ENCODE measurements around the gene VTI1A.

The VTI1A gene

DNA sequence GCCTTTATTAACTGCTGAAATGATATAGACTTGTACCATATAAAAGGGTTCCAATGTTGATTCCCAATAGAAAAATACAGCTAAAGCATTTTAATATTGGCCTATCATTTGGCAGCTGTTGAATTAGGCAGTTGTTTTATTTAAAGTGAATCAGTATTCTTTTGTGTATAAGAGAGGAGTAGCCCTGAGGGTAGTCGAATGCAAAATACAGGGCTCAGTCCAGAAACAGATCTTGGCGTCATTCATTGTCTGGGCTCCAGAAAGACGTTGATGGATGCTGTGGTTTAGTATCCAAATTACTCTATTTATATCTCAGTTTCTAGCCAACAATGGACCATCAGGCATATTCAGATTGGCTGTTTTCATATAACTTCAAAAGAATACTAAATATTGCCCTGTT lies 193.6 kb downstream of the VTI1A start:
- no peaks in the 10 kb centered on the region for H3K36me3 ChIP-seq (ENCODE audit: insufficient read depth, low read length)
- no peak overlapping the region for H3K9ac ChIP-seq (ENCODE audit: low read depth, low read length)
- no peaks in the 10 kb centered on the region for H3K9me3 ChIP-seq (ENCODE audit: insufficient read depth, low read depth, low read length)
- peaks cover 11% of the 10 kb centered on the region for H3K4me1 ChIP-seq (ENCODE audit: insufficient read depth, low read length)
- no peak overlapping the region for H3K27ac ChIP-seq (ENCODE audit: low read depth, low read length)
- no peaks in the 10 kb centered on the region for H3K27me3 ChIP-seq (ENCODE audit: insufficient read depth, low read length)
- H3K4me3 ChIP-seq (ENCODE audit: low read length), result no peak overlapping the region
- WGBS, result 88% methylated on average over 3 of the region's 3 CpGs

DNA sequence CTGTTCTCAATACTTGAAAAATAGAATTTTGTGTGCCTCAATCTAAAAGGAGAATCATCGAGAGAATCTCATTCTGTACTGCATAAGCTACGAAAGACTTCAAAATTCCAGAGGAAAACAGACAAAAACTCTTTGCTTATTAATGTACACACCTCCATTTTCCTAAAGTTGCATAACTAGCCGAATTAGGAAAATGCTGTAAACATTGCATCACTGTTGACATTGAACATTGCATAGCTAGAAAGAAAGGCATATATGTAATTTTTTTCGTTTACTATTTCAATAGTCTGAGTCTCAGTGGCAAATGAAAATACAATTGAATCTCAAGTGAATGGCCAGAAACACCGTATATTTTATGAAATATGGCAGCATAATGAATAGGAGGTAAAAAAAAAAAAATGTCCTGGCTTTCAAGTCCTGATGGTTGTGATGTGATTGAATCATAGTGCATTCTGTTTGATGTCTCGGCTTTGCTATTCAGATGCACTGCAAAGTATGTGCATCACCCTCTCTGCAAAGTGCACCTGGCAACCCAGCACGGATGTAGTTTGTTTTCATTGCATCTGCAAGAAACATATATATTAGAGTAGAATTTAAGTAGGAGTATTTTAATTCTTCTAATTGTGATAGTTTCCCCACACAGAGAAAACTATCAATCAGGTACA lies 196.7 kb downstream of the VTI1A start:
- WGBS, result 97% methylated on average over 7 of the region's 7 CpGs
- no peaks in the 10 kb centered on the region for H3K36me3 ChIP-seq (ENCODE audit: insufficient read depth, low read length)
- H3K27me3 ChIP-seq (ENCODE audit: insufficient read depth, low read length), result no peaks in the 10 kb centered on the region
- H3K9ac ChIP-seq (ENCODE audit: low read depth, low read length), result no peak overlapping the region
- H3K4me1 ChIP-seq (ENCODE audit: insufficient read depth, low read length), result peaks cover 8% of the 10 kb centered on the region
- H3K27ac ChIP-seq (ENCODE audit: low read depth, low read length), result no peak overlapping the region
- H3K4me3 ChIP-seq (ENCODE audit: low read length), result no peak overlapping the region
- H3K9me3 ChIP-seq (ENCODE audit: insufficient read depth, low read depth, low read length), result no peaks in the 10 kb centered on the region

DNA sequence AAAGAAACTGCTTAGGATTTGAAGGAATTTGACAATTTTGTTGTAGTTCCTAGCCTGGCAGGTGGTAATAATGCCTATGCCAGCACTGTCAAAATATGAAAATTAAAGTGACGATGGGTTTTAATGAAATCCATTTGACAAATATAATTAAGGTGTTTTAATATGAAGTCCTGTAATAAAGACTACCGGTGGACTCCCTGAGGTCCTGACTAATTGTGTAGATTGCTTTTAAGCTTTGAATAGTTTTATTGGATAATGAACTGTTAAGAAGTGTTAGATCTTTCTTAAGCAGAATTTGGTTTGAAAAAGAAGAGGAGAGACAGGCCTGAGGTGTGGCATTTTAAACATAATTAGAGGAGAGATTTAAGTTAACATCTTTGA lies 197.2 kb downstream of the VTI1A start:
- Histone ChIP-seq H3K36me3 (ENCODE audit: insufficient read depth, low read length) (no peaks in the 10 kb centered on the region), H3K4me1 (ENCODE audit: insufficient read depth, low read length) (peaks cover 8% of the 10 kb centered on the region), H3K27me3 (ENCODE audit: insufficient read depth, low read length) (no peaks in the 10 kb centered on the region), H3K4me3 (ENCODE audit: low read length) (no peak overlapping the region), H3K9ac (ENCODE audit: low read depth, low read length) (no peak overlapping the region), H3K27ac (ENCODE audit: low read depth, low read length) (no peak overlapping the region), H3K9me3 (ENCODE audit: insufficient read depth, low read depth, low read length) (no peaks in the 10 kb centered on the region)
- WGBS, result 87% methylated on average over 2 of the region's 2 CpGs

DNA sequence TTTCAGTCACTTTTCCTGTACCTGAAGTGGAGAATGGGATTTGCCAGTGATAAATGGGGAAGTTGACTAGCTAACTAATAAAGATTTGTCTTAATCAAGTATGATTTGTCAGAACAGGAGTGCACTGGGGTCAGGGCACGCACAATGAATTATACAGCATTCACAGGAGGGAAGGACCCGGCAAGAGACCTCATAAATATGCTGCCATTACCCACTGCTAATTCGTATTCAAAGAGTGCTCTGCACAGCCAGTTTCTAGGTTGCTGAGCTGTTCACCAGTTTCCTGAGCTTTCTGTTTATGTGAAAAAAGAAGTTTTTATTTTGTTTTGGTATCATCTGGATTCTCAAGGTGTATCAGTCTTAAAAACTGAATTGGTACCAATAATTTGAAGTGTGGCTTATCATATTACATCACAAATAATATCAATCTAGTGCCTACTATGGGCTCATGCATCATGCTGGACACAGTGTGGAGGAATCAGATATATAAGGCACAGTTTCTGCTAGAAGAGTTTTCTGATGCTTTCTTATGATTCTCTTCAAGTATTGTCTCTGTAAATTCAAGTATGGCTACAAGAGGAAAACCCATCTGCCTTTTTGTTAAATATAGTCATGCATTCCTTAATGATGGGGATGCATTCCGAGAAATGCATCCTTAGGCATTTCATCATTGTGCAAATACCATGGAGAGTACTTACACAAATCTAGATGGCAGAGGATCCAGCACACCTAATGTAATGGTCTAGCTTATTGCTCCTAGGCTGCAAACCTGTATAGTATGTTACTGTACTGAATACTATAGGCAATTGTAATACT lies 202.2 kb downstream of the VTI1A start:
- Histone ChIP-seq H3K9ac (ENCODE audit: low read depth, low read length) (no peak overlapping the region), H3K27me3 (ENCODE audit: insufficient read depth, low read length) (no peaks in the 10 kb centered on the region), H3K36me3 (ENCODE audit: insufficient read depth, low read length) (no peaks in the 10 kb centered on the region), H3K4me1 (ENCODE audit: insufficient read depth, low read length) (peaks cover 18% of the 10 kb centered on the region), H3K4me3 (ENCODE audit: low read length) (no peak overlapping the region), H3K9me3 (ENCODE audit: insufficient read depth, low read depth, low read length) (no peaks in the 10 kb centered on the region), H3K27ac (ENCODE audit: low read depth, low read length) (no peak overlapping the region)
- 74% methylated on average over 4 of the region's 4 CpGs for WGBS

DNA sequence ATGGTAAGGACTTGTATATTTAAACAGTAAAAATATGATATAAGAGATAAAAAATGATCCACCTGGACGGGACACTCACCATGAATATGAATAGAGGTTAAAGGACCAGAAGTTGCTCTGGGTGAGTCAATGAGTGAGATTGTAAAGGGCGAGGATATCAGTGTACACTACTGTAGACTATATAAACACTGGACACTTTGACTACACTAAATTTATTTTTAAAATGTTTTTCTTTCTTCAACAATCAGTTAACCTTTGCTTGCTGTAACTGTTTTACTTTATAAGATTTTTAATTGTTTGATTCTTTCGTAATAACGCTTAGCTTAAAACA lies 202.8 kb downstream of the VTI1A start:
- Histone ChIP-seq H3K27me3 (ENCODE audit: insufficient read depth, low read length) (no peaks in the 10 kb centered on the region), H3K36me3 (ENCODE audit: insufficient read depth, low read length) (no peaks in the 10 kb centered on the region), H3K4me1 (ENCODE audit: insufficient read depth, low read length) (peaks cover 18% of the 10 kb centered on the region), H3K27ac (ENCODE audit: low read depth, low read length) (no peak overlapping the region), H3K9ac (ENCODE audit: low read depth, low read length) (no peak overlapping the region), H3K9me3 (ENCODE audit: insufficient read depth, low read depth, low read length) (no peaks in the 10 kb centered on the region), H3K4me3 (ENCODE audit: low read length) (no peak overlapping the region)
- 100% methylated on average over 4 of the region's 4 CpGs for WGBS

DNA sequence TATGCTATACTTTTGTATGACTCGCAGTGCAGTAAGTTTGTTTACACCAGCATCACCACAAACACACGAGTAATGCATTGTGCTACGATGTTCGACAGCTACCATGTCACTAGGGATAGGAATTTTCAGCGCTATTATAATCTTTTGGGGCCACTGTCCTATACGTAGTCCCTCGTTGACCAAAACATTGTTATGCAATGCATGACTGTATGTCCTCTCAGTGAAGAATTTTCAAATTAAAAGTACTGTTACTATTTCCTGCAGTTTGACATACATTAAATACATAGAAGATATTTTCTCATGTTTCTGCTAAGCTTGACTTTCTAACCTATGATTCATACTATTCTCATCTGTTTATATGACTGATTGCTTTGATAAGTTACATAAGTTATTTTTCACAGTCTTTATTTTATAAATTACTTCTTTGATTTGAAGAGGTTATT lies 203.6 kb downstream of the VTI1A start:
- no peaks in the 10 kb centered on the region for H3K27me3 ChIP-seq (ENCODE audit: insufficient read depth, low read length)
- H3K27ac ChIP-seq (ENCODE audit: low read depth, low read length), result no peak overlapping the region
- 98% methylated on average over 7 of the region's 7 CpGs for WGBS
- H3K4me1 ChIP-seq (ENCODE audit: insufficient read depth, low read length), result peaks cover 18% of the 10 kb centered on the region
- no peak overlapping the region for H3K4me3 ChIP-seq (ENCODE audit: low read length)
- H3K36me3 ChIP-seq (ENCODE audit: insufficient read depth, low read length), result no peaks in the 10 kb centered on the region
- no peaks in the 10 kb centered on the region for H3K9me3 ChIP-seq (ENCODE audit: insufficient read depth, low read depth, low read length)
- H3K9ac ChIP-seq (ENCODE audit: low read depth, low read length), result no peak overlapping the region

DNA sequence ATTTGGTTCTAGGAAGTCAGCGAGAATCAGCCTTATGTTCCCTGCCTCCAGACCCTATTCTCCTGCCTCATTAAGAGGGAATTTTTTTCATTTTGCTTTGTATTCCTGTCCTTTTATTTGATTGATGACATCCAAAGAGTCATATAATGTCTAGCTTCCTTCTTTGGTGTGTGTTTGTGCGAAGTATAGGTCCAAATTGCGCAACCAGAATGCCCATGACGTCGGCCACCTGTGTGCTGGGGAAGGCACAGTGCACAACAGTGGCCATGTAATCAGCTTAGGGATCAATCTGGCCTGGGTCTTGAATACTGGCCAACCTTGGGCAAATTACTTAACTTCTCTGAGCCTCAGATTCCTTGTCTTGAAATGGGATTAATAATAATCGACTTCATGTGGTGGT lies 206.2 kb downstream of the VTI1A start:
- no peaks in the 10 kb centered on the region for H3K36me3 ChIP-seq (ENCODE audit: insufficient read depth, low read length)
- H3K27me3 ChIP-seq (ENCODE audit: insufficient read depth, low read length), result no peaks in the 10 kb centered on the region
- H3K9ac ChIP-seq (ENCODE audit: low read depth, low read length), result no peak overlapping the region
- no peak overlapping the region for H3K27ac ChIP-seq (ENCODE audit: low read depth, low read length)
- H3K4me3 ChIP-seq (ENCODE audit: low read length), result no peak overlapping the region
- WGBS, result 95% methylated on average over 6 of the region's 6 CpGs
- no peaks in the 10 kb centered on the region for H3K9me3 ChIP-seq (ENCODE audit: insufficient read depth, low read depth, low read length)
- H3K4me1 ChIP-seq (ENCODE audit: insufficient read depth, low read length), result peaks cover 18% of the 10 kb centered on the region

DNA sequence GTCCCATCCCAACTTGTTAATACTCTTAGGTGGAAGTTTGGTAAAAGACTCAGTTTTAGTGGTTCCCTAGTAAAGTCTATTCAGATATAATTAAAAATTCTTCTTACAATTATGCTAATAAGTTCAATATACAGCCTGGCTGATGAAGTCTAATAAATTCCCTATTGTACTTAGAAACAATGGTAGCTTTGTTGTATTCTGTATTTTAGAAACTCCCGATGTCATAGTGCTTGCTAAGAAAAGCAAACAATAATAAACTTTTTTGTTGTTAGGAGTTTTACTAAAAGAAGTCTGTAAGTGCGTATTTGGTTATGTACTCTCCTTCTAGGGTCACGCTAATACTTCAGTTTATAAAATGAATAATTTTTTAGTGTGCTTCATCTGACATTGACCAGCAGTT lies 206.8 kb downstream of the VTI1A start:
- Histone ChIP-seq H3K36me3 (ENCODE audit: insufficient read depth, low read length) (no peaks in the 10 kb centered on the region), H3K9me3 (ENCODE audit: insufficient read depth, low read depth, low read length) (no peaks in the 10 kb centered on the region), H3K4me1 (ENCODE audit: insufficient read depth, low read length) (peaks cover 18% of the 10 kb centered on the region), H3K9ac (ENCODE audit: low read depth, low read length) (no peak overlapping the region), H3K4me3 (ENCODE audit: low read length) (no peak overlapping the region), H3K27ac (ENCODE audit: low read depth, low read length) (no peak overlapping the region), H3K27me3 (ENCODE audit: insufficient read depth, low read length) (no peaks in the 10 kb centered on the region)
- 96% methylated on average over 3 of the region's 3 CpGs for WGBS

DNA sequence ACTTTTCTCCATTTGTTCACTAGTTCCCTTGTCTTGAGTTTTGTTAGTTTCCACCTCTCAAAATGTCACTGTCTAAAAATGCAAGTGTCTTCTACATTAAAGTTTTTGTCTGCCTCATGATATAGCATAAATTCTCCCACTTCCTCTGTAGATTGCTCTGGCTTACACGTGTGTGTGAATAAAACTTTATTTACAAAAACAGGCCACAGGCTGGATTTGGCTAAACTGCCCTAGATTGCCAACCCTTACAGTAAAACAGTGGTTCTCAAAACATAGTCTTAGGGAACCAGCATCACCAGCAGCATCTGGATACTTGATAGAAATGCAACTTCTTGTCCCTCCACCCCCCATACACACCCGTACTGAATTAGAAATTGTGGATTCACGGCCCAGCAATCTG lies 207.8 kb downstream of the VTI1A start:
- H3K9me3 ChIP-seq (ENCODE audit: insufficient read depth, low read depth, low read length), result no peaks in the 10 kb centered on the region
- H3K9ac ChIP-seq (ENCODE audit: low read depth, low read length), result no peak overlapping the region
- no peak overlapping the region for H3K27ac ChIP-seq (ENCODE audit: low read depth, low read length)
- no peak overlapping the region for H3K4me3 ChIP-seq (ENCODE audit: low read length)
- WGBS, result 93% methylated on average over 3 of the region's 3 CpGs
- peaks cover 20% of the 10 kb centered on the region for H3K4me1 ChIP-seq (ENCODE audit: insufficient read depth, low read length)
- H3K27me3 ChIP-seq (ENCODE audit: insufficient read depth, low read length), result no peaks in the 10 kb centered on the region
- no peaks in the 10 kb centered on the region for H3K36me3 ChIP-seq (ENCODE audit: insufficient read depth, low read length)

DNA sequence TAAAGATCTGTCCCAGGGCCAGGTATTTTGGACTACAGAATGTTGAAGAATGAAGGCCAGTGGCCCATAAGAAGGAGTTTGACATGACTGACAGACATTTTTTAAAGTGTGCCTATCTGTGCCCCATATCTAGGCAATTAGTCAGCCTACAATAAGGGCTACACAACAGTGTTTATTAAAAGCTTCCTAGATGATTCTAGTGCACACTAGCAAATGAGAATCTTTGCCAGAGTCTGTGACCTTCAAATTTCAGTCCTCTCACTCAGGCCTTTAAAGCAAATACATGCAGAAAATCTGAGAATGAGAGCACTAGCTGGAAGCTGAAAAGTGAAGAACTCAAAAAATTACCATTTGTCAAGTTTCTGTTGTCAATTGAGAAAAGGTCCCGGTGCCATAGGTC lies 208.7 kb downstream of the VTI1A start:
- no peak overlapping the region for H3K27ac ChIP-seq (ENCODE audit: low read depth, low read length)
- WGBS, result 93% methylated on average over 1 of the region's 1 CpG
- no peak overlapping the region for H3K4me3 ChIP-seq (ENCODE audit: low read length)
- no peaks in the 10 kb centered on the region for H3K9me3 ChIP-seq (ENCODE audit: insufficient read depth, low read depth, low read length)
- no peak overlapping the region for H3K9ac ChIP-seq (ENCODE audit: low read depth, low read length)
- no peaks in the 10 kb centered on the region for H3K27me3 ChIP-seq (ENCODE audit: insufficient read depth, low read length)
- no peaks in the 10 kb centered on the region for H3K36me3 ChIP-seq (ENCODE audit: insufficient read depth, low read length)
- H3K4me1 ChIP-seq (ENCODE audit: insufficient read depth, low read length), result peaks cover 20% of the 10 kb centered on the region

DNA sequence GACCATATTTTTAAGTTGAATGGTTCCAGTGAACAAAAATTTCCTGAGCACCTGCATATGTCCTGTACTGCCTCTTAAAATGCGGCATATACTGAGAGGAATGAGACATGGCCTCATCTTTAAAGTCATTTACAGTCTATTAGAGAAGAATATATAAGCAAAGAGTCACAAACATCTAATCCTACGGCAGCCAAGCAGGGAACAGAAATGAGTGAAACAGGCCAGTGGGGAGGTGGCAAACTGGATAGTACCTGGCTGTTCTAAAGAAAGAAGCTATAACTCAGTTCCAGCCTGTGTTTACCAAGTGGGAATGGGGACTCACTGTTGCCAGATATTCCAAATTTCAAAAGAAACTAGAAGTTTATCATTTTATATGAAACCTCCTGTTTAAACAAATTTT lies 211.4 kb downstream of the VTI1A start:
- no peaks in the 10 kb centered on the region for H3K27me3 ChIP-seq (ENCODE audit: insufficient read depth, low read length)
- H3K9ac ChIP-seq (ENCODE audit: low read depth, low read length), result no peak overlapping the region
- peaks cover 12% of the 10 kb centered on the region for H3K4me1 ChIP-seq (ENCODE audit: insufficient read depth, low read length)
- no peaks in the 10 kb centered on the region; the same call in 1 of the 2 replicates for H3K36me3 ChIP-seq (ENCODE audit: insufficient read depth, low read length)
- WGBS, result 93% methylated on average over 2 of the region's 2 CpGs
- no peak overlapping the region for H3K27ac ChIP-seq (ENCODE audit: low read depth, low read length)
- no peak overlapping the region for H3K4me3 ChIP-seq (ENCODE audit: low read length)
- H3K9me3 ChIP-seq (ENCODE audit: insufficient read depth, low read depth, low read length), result no peaks in the 10 kb centered on the region
